ENCODE data around the gene DYNLT2B. TPM values are rescaled to one million over a fixed set of nuclear protein-coding genes. Genes with fewer than 3 reads are reported as not detected.

DYNLT2B gene
- total and polyA plus RNA-seq, 2 donors (not counting 3 experiments of a cell fraction or from before 2014, with no cell fraction given) = 9.2 to 13.9 TPM

DNA sequence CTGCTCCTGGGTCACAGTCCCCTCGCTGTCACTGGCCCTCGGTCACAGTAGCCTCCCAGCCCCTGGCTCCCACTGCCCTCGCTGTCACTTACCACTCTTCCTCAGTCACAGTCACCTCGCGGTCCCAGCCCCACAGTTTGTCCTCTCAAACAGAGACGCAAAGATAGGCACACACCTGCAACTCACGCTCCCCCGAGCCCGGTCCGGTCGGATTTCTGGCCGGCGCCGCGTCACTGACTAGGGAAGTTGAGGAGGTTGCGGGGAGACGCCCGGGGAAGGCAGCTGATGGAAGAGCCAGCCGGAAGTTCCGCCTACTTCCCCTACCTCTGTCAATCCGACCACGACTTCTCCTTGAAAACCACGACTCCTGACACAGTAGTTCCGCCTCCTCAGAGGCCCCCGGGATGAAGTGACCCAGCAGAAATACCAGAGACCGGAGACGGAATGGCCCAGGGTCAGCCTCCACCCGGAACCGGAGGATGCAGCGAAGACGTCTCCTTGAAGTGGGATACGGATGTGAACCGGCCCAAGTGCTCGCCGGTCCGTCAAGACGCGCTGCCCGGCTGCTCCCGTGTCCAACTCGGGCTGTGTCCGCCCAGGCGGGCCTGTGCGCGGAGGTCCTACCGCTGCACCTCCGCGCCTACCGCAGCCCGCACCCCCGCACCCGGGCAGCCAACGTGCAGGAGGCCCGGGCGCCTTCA lies 30.4 kb downstream of the DYNLT2B start, which contains the start of gene PCYT1A:
Gene PCYT1A (minus strand): TSS at position 287 of the 701 bp plus-strand sequence. CDS start 17,195 bp downstream, outside the sequence.
- Histone ChIP-seq H3K4me1 (ENCODE audit: control insufficient read depth, extremely low read depth, insufficient read depth, low read length) (peaks cover 11% of the 10 kb centered on the region), H2AFZ (ENCODE audit: low read depth, low read length) (peak within 1 kb of the TSS; percentile 17), H3K27me3 (ENCODE audit: control insufficient read depth in 2 of 2, insufficient read depth in 2 of 2, low read length in 2 of 2) (no peaks in the 10 kb centered on the region), H3K9me3 (replicated peaks; ENCODE audit: control insufficient read depth, insufficient read depth, low read length) (no peaks in the 10 kb centered on the region), H3K79me2 (ENCODE audit: control insufficient read depth, insufficient read depth, low read length) (peaks cover 43% of the 10 kb centered on the region), H3K9ac (replicated peaks; ENCODE audit: extremely low read depth, insufficient read depth, low read length) (peak within 1 kb of the TSS; percentile 33), H3K9me1 (replicated peaks; ENCODE audit: control insufficient read depth, extremely low read depth, insufficient read depth, low read length) (no peaks in the 10 kb centered on the region), H3K4me2 (ENCODE audit: insufficient read depth, low read length) (peak within 1 kb of the TSS; percentile 74), H4K20me1 (replicated peaks; ENCODE audit: control insufficient read depth, extremely low read depth, insufficient read depth, low read length) (no peaks in the 10 kb centered on the region), H3K27ac (ENCODE audit: insufficient read depth, low read depth, low read length) (peak within 1 kb of the TSS; percentile 43), H3K36me3 (ENCODE audit: control insufficient read depth in 2 of 2, extremely low read depth in 1 of 2, insufficient read depth in 2 of 2, low read length in 2 of 2) (no peaks in the 10 kb centered on the region), H3K4me3 (replicated peaks in 1 of 3; ENCODE audit: insufficient read depth in 1 of 3, low read depth in 1 of 3, low read length in 3 of 3) (peak within 1 kb of the TSS; percentile 27 to 96 (median 75))
- BruUV-seq (replicated peaks) = no TSS peak
- POLR2A ChIA-PET = interaction anchor here (0.7 kb wide), 3 partner anchors 147 to 684 kb away, joined by 3 read pairs; no protein-coding TSS in a partner anchor
- DNase-seq (ENCODE audit: low read depth, low spot score) = peak; percentile 94
- dilution Hi-C loops (cut with MboI; ENCODE audit: extremely low pct_ligation_motif_present, low sequenced_read_pairs) (no loop called here), intact Hi-C loops (cut with micrococcal nuclease) (loop anchor here (1.0 kb wide), 3 partner anchors 31 to 216 kb away; partner anchors contain the start of genes DYNLT2B, RNF168 and UBXN7)
- TF ChIP-seq, protein P1, sequence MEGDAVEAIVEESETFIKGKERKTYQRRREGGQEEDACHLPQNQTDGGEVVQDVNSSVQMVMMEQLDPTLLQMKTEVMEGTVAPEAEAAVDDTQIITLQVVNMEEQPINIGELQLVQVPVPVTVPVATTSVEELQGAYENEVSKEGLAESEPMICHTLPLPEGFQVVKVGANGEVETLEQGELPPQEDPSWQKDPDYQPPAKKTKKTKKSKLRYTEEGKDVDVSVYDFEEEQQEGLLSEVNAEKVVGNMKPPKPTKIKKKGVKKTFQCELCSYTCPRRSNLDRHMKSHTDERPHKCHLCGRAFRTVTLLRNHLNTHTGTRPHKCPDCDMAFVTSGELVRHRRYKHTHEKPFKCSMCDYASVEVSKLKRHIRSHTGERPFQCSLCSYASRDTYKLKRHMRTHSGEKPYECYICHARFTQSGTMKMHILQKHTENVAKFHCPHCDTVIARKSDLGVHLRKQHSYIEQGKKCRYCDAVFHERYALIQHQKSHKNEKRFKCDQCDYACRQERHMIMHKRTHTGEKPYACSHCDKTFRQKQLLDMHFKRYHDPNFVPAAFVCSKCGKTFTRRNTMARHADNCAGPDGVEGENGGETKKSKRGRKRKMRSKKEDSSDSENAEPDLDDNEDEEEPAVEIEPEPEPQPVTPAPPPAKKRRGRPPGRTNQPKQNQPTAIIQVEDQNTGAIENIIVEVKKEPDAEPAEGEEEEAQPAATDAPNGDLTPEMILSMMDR (IDR thresholded peaks at IDR 0.05; ENCODE audit: extremely low read depth in 1 of 2, insufficient read depth in 1 of 2, low read depth in 1 of 2, low read length in 2 of 2) = no peak
- TF ChIP-seq POLR2AphosphoS5 (IDR thresholded peaks at IDR 0.05; ENCODE audit: insufficient read depth, low read depth, low read length) (peak; percentile 93), POLR2A (IDR thresholded peaks at IDR 0.05; ENCODE audit: low read depth, low read length) (peak; percentile 86), FOS (IDR thresholded peaks at IDR 0.05; ENCODE audit: borderline replicate concordance, insufficient read depth, low read length) (peak; percentile 7), EZH2 (IDR thresholded peaks at IDR 0.05; ENCODE audit: borderline replicate concordance, low read depth, low read length, severe bottlenecking) (no peak)
- CTCF ChIA-PET = interaction anchor here (0.6 kb wide), 2 partner anchors 34 to 430 kb away, joined by 3 read pairs; no protein-coding TSS in a partner anchor
- peak; percentile 97 for FAIRE-seq
